Body of pancreas (tissue), 4 donors: ENCODE data around the gene AKR1C8.

ENCODE experiments used
- POLR2A ChIP-seq, 3 donors: fragments of 450-650 bp; IDR thresholded peaks; one replicate each; pipeline ENCODE4 v1.6.1; 2016; ENCODE audit warnings: antibody characterized with exemption in 3 of 3, mild to moderate bottlenecking in 2 of 3
- TF ChIP-seq, protein P1 (sequence below), 7 experiments: fragments of 450-650 bp in 4 of 7; fragments of 200-600 bp in 3 of 7; sonication (generic) in 3 of 7; IDR thresholded peaks; one replicate each; pipeline ENCODE4 v1.5.1; 2016 to 2019; ENCODE audit warnings: antibody characterized with exemption in 7 of 7

GRCh38 chr10:5184987-5185775 lies at the start of gene AKR1C8:
- TF ChIP-seq, protein P1, sequence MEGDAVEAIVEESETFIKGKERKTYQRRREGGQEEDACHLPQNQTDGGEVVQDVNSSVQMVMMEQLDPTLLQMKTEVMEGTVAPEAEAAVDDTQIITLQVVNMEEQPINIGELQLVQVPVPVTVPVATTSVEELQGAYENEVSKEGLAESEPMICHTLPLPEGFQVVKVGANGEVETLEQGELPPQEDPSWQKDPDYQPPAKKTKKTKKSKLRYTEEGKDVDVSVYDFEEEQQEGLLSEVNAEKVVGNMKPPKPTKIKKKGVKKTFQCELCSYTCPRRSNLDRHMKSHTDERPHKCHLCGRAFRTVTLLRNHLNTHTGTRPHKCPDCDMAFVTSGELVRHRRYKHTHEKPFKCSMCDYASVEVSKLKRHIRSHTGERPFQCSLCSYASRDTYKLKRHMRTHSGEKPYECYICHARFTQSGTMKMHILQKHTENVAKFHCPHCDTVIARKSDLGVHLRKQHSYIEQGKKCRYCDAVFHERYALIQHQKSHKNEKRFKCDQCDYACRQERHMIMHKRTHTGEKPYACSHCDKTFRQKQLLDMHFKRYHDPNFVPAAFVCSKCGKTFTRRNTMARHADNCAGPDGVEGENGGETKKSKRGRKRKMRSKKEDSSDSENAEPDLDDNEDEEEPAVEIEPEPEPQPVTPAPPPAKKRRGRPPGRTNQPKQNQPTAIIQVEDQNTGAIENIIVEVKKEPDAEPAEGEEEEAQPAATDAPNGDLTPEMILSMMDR (IDR thresholded peaks at IDR 0.05), result no peak
- TF ChIP-seq POLR2A (IDR thresholded peaks at IDR 0.05), result no peak
